ENCODE results near the gene MBP. TPM values are rescaled to one million over a fixed set of nuclear protein-coding genes. Genes with fewer than 3 reads are reported as not detected.

Gene MBP
- total RNA-seq, 4 donors from 2014 or later = 44.0 to 68.0 (median 60.2) TPM

DNA sequence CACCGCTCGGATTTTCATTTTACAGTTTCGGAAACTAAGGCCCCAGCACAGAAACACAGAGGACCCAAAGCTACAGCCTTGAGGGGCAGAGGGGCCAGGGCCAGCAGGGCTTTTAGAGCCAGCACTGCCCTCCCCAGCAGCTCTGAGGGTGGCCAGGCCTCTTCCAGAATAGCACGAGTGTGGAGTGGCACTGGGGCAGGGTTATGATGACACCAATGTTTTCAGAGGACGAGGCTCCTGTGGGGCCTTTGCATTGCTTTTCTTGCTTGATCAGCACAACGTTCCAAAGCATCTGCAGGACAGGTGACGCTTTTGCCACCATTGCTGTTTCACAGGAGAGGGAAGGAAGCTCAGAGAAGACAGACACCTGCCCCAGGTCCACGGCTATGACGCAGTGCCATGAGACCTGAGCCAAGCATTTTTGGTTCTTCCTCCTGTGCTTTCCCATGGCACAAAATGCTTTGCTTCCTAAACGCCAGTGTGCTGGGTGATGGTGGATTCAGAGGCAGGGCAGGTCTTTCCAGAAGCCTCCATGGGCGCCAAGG, 126.9 kb downstream of the MBP start:
- H3K27me3 ChIP-seq = no peaks in the 10 kb centered on the region
- H3K27ac ChIP-seq = no peak overlapping the region
- 91 to 92% methylated on average over 9 to 11 of the region's 11 CpGs for WGBS, 2 donors
- intact Hi-C loops (cut with DNase I) = loop anchor here (5.0 kb wide), 2 partner anchors 52 to 197 kb away; no protein-coding TSS in a partner anchor
- H3K4me3 ChIP-seq (replicated peaks in 1 of 3) = no peak overlapping the region
- H3K4me1 ChIP-seq = no peaks in the 10 kb centered on the region
- H3K9me3 ChIP-seq = no peaks in the 10 kb centered on the region
- TF ChIP-seq, protein P1, sequence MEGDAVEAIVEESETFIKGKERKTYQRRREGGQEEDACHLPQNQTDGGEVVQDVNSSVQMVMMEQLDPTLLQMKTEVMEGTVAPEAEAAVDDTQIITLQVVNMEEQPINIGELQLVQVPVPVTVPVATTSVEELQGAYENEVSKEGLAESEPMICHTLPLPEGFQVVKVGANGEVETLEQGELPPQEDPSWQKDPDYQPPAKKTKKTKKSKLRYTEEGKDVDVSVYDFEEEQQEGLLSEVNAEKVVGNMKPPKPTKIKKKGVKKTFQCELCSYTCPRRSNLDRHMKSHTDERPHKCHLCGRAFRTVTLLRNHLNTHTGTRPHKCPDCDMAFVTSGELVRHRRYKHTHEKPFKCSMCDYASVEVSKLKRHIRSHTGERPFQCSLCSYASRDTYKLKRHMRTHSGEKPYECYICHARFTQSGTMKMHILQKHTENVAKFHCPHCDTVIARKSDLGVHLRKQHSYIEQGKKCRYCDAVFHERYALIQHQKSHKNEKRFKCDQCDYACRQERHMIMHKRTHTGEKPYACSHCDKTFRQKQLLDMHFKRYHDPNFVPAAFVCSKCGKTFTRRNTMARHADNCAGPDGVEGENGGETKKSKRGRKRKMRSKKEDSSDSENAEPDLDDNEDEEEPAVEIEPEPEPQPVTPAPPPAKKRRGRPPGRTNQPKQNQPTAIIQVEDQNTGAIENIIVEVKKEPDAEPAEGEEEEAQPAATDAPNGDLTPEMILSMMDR (IDR thresholded peaks at IDR 0.05) = no peak
- no peak for TF ChIP-seq POLR2A (IDR thresholded peaks at IDR 0.05)
- DNase-seq = no peak
- no peaks in the 10 kb centered on the region for H3K36me3 ChIP-seq

- H3K36me3 ChIP-seq = no peaks in the 10 kb centered on the region
- H3K27me3 ChIP-seq = no peaks in the 10 kb centered on the region
- H3K4me1 ChIP-seq = no peaks in the 10 kb centered on the region
- intact Hi-C loops (cut with DNase I) = loop anchor here (5.0 kb wide), 3 partner anchors 53 to 208 kb away; no protein-coding TSS in a partner anchor
- no peaks in the 10 kb centered on the region for H3K9me3 ChIP-seq
- no peak overlapping the region for H3K4me3 ChIP-seq (replicated peaks in 1 of 3)
- no peak for DNase-seq
- 91 to 92% methylated on average over 23 to 26 of the region's 26 CpGs for WGBS, 2 donors
- no peak for TF ChIP-seq POLR2A (IDR thresholded peaks at IDR 0.05)
- TF ChIP-seq, protein P1 (IDR thresholded peaks at IDR 0.05) = no peak
- H3K27ac ChIP-seq = no peak overlapping the region
Measured at GRCh38 chr18:77004555-77005380, 127.8 kb downstream of the MBP start.

GRCh38 chr18:77003316-77003715, 129.3 kb downstream of the MBP start:
- H3K4me1 ChIP-seq = no peaks in the 10 kb centered on the region

GRCh38 chr18:77002496-77002895, 130.1 kb downstream of the MBP start:
- intact Hi-C loops (cut with DNase I) = loop anchor here (5.0 kb wide), 1 partner anchor 210 kb away; no protein-coding TSS in a partner anchor
- WGBS, 2 donors = 90 to 93% methylated on average over 10 of the region's 10 CpGs
- no peak overlapping the region for H3K4me3 ChIP-seq (replicated peaks in 1 of 3)
- H3K36me3 ChIP-seq = no peaks in the 10 kb centered on the region
- no peaks in the 10 kb centered on the region for H3K27me3 ChIP-seq
- H3K27ac ChIP-seq = no peak overlapping the region
- TF ChIP-seq, protein P1 (IDR thresholded peaks at IDR 0.05) = no peak
- no peak for TF ChIP-seq POLR2A (IDR thresholded peaks at IDR 0.05)
- DNase-seq = no peak
- no peaks in the 10 kb centered on the region for H3K4me1 ChIP-seq
- no peaks in the 10 kb centered on the region for H3K9me3 ChIP-seq

More at GRCh38 chr18:77003316-77003715, 129.3 kb downstream of the MBP start:
- H3K36me3 ChIP-seq = no peaks in the 10 kb centered on the region
- H3K4me3 ChIP-seq (replicated peaks in 1 of 3) = no peak overlapping the region
- H3K27ac ChIP-seq = no peak overlapping the region
- intact Hi-C loops (cut with DNase I) = loop anchor here (5.0 kb wide), 1 partner anchor 209 kb away; no protein-coding TSS in a partner anchor
- no peak for DNase-seq
- no peaks in the 10 kb centered on the region for H3K27me3 ChIP-seq
- H3K9me3 ChIP-seq = no peaks in the 10 kb centered on the region
- WGBS, 2 donors = 97% methylated on average over 7 of the region's 7 CpGs
- no peak for TF ChIP-seq POLR2A (IDR thresholded peaks at IDR 0.05)
- TF ChIP-seq, protein P1 (IDR thresholded peaks at IDR 0.05) = no peak

- H3K27ac ChIP-seq = no peak overlapping the region
- H3K36me3 ChIP-seq = no peaks in the 10 kb centered on the region
- no peaks in the 10 kb centered on the region for H3K9me3 ChIP-seq
- no peak for DNase-seq
- no peak overlapping the region for H3K4me3 ChIP-seq (replicated peaks in 1 of 3)
- TF ChIP-seq, protein P1 (IDR thresholded peaks at IDR 0.05) = no peak
- no peaks in the 10 kb centered on the region for H3K4me1 ChIP-seq
- no peaks in the 10 kb centered on the region for H3K27me3 ChIP-seq
- intact Hi-C loops (cut with DNase I) = loop anchor here (5.0 kb wide), 1 partner anchor 210 kb away; no protein-coding TSS in a partner anchor
- WGBS, 2 donors = 89 to 99% methylated on average over 7 of the region's 7 CpGs
Measured at GRCh38 chr18:77001979-77002378, 130.6 kb downstream of the MBP start.

All from thyroid gland (tissue), 4 donors.